ENCODE measurements around the gene CYBRD1.
"Not testable (repeated sequence)": the region's sequence is repeated elsewhere in the genome, so short reads cannot be mapped to it uniquely, and the experiment has no call there.

The CYBRD1 gene

GRCh38 chr2:171522052-171522787 is at the start of gene CYBRD1:
Gene CYBRD1, plus strand, starts transcription at chr2:171522474. Its CDS starts 72 bp downstream, at chr2:171522546.
- no peak for DNase-seq (ENCODE audit: low read depth)

DNA sequence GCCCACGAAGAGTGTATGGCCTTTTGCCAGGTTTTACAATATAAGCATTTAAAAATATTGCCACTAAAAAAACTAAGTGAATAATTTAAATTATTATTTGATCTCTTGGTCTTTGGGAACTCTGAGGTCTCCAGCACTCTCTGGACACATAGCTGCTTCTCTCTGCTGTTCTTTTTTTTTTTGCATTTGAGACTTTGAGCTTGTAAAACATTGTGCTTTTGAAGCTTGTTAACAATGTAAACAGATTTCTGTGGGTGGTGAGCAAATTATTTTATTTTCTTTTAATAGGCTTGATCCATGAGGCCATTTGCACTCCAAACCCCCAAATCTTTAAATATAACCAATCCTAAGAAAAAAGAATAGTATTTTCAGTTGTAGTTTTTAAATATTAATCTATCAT is 46.3 kb upstream of the CYBRD1 start:
- DNase-seq (ENCODE audit: low read depth) = no peak

- DNase-seq (ENCODE audit: low read depth) = no peak
Observed at GRCh38 chr2:171478345-171478744, 43.9 kb upstream of the CYBRD1 start.

GRCh38 chr2:171479154-171479814 is 43.0 kb upstream of the CYBRD1 start:
- no peak for DNase-seq (ENCODE audit: low read depth)

- no peak for DNase-seq (ENCODE audit: low read depth)
Observed at GRCh38 chr2:171480908-171481307, 41.4 kb upstream of the CYBRD1 start.

DNA sequence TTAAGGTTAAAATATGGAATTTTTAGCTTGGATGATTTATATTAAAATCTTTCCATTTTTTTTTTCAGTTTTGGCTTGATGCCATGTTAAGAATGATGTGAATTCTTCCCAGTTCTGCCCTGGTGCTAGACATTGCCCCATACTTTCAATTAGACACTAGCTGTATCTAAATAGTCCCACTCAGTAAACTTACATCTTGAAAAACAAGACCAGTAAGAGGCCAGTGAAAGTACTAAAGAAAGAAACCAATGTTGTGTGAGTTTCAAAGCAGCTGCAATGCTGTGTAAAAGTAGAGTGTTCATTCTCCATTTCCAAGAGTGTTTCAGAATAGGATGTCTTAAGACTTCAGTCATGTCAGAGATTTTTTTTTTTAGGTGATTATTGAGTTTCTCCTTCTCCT is 40.0 kb upstream of the CYBRD1 start:
- no peak for DNase-seq (ENCODE audit: low read depth)

- DNase-seq (ENCODE audit: low read depth) = no peak
Observed at GRCh38 chr2:171482877-171483276, 39.4 kb upstream of the CYBRD1 start.

DNA sequence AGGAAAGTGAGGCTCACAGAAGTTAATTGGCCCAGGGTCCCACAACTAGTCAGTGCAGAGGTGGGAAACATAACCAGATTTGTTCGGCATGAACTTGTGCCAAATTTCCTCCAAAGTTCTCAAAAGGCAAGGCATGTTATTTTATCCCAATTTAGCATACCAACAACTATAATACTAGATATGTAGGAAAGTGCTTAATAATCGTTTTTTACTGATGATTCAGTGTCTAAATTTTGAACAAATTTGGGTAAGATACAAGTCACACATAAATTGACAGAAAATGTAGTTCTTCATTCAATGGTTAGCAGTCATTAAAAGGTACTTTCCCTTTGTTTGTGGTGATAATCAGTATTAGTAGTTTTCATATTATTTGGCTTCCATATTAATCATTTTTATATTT is 38.5 kb upstream of the CYBRD1 start:
- DNase-seq (ENCODE audit: low read depth) = no peak

GRCh38 chr2:171485116-171485515 is 37.2 kb upstream of the CYBRD1 start:
- DNase-seq (ENCODE audit: low read depth) = no peak

DNA sequence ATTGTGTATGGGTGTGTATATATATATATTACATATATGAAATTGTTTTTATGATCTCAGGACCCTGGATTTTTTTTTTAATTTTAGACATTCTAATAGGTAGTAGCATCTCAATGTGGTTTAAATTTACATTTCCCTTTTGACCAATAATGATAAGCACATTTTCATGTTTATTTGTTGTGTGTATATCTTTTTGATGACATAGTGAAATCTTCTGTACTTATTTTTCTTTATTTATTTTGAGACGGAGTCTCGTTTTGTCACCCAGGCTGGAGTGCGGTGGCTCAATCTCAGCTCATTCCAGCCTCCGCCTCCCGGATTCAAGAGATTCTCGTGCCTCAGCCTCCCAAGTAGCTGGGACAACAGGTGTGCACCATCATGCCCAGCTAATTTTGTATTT is 35.1 kb upstream of the CYBRD1 start:
- no peak for DNase-seq (ENCODE audit: low read depth)

DNA sequence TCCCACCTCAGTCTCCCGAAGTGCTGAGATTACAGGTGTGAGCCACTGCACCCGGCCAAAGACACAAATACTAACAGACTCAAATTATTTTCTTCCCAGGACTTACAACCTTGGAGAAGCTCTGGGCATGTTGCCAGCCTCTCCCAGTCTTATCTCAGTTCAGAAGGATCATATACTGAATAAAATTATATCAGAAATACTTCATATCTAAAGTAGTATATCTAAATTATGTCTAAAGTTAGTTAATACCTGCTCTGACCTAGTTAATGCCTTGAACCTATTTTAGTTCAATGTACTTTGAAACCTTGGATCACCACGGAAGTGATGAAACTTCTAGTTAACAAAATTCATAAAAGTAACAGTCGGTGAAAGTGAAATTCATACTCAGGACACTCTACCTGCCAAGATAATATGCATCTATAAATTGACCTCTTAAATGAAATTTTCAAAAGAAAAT is 34.4 kb upstream of the CYBRD1 start:
- DNase-seq (ENCODE audit: low read depth) = no peak

DNA sequence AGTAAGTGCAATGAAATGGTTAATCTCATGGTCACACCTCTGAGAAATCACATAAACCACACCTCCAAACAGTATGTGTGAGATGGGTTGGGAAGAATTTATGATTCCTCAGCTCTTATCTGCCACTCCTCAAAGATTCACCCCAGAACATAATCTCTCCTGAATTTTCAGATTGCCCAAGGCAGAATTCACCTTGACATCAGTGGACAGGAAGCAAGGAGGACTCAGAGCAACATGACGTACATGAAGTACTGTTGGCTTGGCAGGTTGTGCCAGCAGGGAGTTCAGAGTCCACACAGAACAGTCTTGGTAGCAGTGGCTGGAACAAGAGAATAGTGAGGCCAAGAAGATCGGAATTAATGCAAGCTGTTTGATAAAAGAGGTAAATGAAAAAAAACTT is 31.7 kb upstream of the CYBRD1 start:
- DNase-seq (ENCODE audit: low read depth) = no peak

DNA sequence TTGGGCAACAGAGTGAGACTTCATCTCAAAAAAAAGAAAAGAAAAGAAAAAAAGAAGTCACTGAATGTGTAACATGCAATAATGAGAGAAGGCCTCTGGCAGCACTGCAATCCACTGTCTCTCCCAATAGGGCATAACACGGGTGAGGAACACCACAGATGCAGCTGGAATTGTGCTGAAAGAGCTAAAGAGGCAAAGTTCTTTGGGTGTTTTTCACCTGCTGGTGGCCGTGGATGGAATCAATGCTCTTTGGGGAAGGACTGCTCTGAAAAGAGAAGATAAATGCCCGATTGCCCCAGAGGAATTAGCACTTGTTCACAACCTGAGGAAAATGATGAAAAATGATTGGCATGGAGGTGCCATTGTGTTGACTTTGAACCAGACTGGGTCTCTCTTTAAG is 31.0 kb upstream of the CYBRD1 start:
- no peak for DNase-seq (ENCODE audit: low read depth)

GRCh38 chr2:171492664-171493063 is 29.6 kb upstream of the CYBRD1 start:
- no peak for DNase-seq (ENCODE audit: low read depth)

GRCh38 chr2:171497664-171498063 is 24.6 kb upstream of the CYBRD1 start:
- DNase-seq (ENCODE audit: low read depth) = not testable (repeated sequence)

DNA sequence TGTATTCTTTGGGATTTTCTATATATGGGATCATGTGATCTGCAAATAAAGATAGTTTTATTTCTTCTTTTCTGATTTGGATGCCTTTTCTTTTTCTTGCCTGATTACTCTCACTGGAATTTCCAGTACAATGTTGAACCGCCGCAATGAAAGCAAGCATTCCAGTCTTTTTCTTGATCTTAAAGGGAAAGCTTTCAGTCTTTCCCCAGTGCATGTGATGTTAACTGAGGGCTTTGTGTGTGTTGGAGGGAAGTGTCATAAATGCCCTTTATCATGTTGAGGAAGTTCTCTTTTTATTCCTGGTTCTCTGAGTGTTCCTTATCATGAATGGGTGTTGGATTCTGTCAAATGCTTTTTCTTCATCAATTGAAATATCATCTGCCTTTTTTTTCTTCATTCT is 16.9 kb upstream of the CYBRD1 start:
- no peak for DNase-seq (ENCODE audit: low read depth)

DNA sequence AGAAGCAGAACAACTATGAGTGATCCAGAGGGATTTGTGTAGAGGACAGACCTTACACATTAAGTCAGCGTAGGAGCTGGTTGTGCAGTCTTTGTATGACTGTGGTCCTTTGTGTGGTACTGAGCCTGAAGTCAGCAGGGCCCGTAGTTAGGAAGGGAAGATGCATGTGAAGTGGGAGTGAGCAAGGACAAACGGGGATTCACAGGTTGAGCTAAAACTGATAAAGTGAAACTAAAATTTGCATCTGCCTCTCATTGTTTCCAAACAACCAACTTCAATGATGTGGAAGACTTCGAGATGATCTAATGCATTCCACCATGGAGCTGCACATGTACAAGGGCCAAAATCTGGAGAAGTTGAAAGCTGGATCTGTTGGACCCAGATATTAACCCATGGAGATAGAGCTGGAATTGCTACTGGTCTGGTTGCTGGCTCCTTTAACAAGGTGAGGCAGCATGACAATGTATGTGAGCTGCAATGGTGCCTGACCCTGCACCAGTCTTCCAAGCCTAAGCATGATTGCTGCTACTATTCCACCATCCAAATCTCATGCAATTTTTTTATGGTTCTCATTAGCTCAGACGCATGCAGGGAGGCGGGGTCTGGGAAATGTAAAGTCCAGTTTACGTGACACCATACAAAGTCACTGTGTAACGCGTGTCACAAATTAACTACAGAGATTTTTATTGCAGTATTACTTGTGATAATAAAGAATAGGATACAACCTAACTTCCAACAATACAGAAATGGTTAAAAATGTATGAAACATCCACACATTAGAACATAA is 12.1 kb upstream of the CYBRD1 start:
- DNase-seq (ENCODE audit: low read depth) = no peak

GRCh38 chr2:171512014-171512413 is 10.3 kb upstream of the CYBRD1 start:
- DNase-seq (ENCODE audit: low read depth) = no peak

DNA sequence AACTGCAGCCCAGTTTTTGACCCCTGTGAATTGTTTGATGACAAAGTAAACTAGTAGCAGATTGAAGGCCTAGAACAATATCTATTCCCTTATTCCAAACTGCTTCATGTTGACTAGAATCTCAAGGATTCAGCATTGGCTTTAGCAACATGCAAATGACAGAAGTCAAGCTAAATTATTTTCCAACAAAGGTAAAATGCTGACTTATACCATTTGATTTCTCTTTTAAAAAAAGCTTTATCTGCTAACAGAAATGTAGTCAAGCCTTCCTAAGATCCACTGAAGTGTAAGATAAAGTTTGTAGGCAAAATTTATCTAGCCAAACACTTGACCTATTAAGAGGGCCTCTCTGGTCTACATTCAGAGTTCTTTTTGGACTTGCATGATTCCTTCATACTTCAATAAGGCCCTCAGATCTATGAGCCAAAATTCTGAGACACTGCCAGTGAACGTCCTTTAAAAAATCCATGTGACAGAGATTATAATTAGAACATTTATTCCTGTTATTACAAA is 9.5 kb upstream of the CYBRD1 start:
- DNase-seq (ENCODE audit: low read depth) = no peak

DNA sequence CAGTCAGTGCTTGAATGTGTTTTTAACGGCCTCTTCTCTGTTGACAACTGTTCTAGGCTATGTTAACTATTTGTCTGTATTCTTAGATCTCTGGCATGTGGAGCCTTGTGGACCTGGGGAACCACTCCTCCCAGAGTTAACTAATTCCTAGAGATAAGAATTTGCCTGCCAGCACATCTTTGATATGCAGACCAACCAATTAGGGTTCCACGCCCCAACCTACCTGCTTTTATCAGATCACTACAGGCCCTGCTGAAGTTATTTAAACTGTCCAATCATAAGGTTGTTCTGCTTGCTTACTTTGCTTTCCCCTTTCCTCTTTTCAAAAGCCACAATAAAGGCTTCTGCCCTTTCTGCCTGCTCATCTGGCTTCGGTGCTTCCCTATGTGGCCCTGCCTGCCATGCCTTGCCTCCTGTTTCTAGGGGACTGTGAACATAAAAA is 8.5 kb upstream of the CYBRD1 start:
- DNase-seq (ENCODE audit: low read depth) = no peak

DNA sequence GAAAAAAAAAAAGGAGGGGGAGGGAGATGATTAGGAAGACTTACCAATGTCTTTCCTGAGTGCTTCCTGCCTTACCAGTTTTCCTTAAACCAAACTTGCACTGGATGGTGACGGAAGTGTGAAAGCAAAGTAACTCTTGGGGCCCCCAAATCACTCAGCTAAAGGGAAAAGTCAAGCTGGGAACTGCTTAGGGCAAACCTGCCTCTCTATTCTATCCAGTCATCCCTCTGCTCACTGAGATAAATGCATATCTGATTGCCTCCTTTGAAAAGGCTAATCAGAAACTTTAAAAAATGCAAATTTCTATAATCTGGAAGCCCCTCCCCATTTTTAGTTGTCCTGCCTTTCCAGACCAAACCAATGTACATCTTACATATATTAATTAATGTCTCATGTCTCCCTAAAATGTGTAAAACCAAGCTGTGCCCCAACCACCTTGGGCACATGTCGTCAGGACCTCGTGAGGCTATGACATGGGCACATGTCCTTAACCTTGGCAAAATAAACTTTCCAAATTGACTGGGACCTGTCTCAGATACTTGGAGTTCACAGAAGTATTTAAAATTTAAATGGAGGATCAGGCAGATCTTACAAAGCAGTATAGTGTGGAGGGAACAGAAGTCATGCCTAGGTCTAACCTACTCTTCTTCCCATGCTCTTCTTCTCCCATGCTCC is 7.2 kb upstream of the CYBRD1 start:
- DNase-seq (ENCODE audit: low read depth) = no peak

GRCh38 chr2:171515672-171516298 is 6.5 kb upstream of the CYBRD1 start:
- DNase-seq (ENCODE audit: low read depth) = no peak
